Gastrocnemius medialis (tissue), 4 donors: ENCODE data around the gene PPM1J. TPM values are rescaled to one million over a fixed set of nuclear protein-coding genes. Genes with fewer than 3 reads are reported as not detected.

Source experiments
- ATAC-seq, 2 donors: fragments of 150-250 bp; one replicate each; pipeline ENCODE4 v1.9.1; 2016
- DNase-seq, 2 donors: peaks; one replicate each; pipeline ENCODE4 v3.0.0-alpha.2; 2019
- H3K27ac ChIP-seq, 4 donors: fragments of 200-600 bp; sonication (generic); 1 replicate in 1 of 4; 2 replicates in 3 of 4; pipeline ENCODE4 v1.5.1; 2016 to 2018; ENCODE audit warnings: mild to moderate bottlenecking in 2 of 4, moderate library complexity in 1 of 4
- H3K27me3 ChIP-seq, 3 donors: fragments of 200-600 bp; sonication (generic) in 2 of 3; 1 replicate in 1 of 3; 2 replicates in 2 of 3; pipeline versions ENCODE4 v1.5.1 to v1.6.0; 2016 to 2019; ENCODE audit warnings: mild to moderate bottlenecking in 1 of 3, moderate library complexity in 1 of 3
- H3K36me3 ChIP-seq, 2 donors: fragments of 200-600 bp; sonication (generic) in 1 of 2; one replicate each; pipeline ENCODE4 v1.5.1; 2017 to 2018
- H3K4me1 ChIP-seq, 2 donors: fragments of 200-600 bp; sonication (generic) in 1 of 2; one replicate each; pipeline ENCODE4 v1.5.1; 2016 to 2017; ENCODE audit warnings: mild to moderate bottlenecking in 2 of 2
- H3K4me3 ChIP-seq, 4 donors: fragments of 200-600 bp; sonication (generic) in 3 of 4; 1 replicate in 1 of 4; 2 replicates in 3 of 4; pipeline ENCODE4 v1.5.1; 2016 to 2019; ENCODE audit warnings: mild to moderate bottlenecking in 2 of 4
- H3K9me3 ChIP-seq, 3 donors: fragments of 200-600 bp; sonication (generic) in 2 of 3; 1 replicate in 1 of 3; 2 replicates in 2 of 3; pipeline ENCODE4 v1.5.1; 2016 to 2019
- POLR2A ChIP-seq, 2 donors: fragments of 450-650 bp; IDR thresholded peaks; one replicate each; pipeline ENCODE4 v1.6.1; 2017; ENCODE audit warnings: antibody characterized with exemption in 2 of 2, mild to moderate bottlenecking in 2 of 2, moderate library complexity in 2 of 2
- in situ Hi-C, 4 donors: fragments of 200-750 bp; cut with MboI; loops; one replicate each; pipeline versions ENCODE4 v1.15.0 to v1.8.0; 2017; ENCODE audit warnings: low sequenced_read_pairs in 4 of 4
- intact Hi-C: fragments of 100-400 bp; cut with DNase I; formaldehyde crosslinking; loops from one replicate; pipeline ENCODE4 v1.15.1; 2023; ENCODE audit warnings: low total_unique reads
- total RNA-seq, 4 donors: library from RNA; depleted of rRNA; stranded (reverse); fragments of >200 nt; gene quantifications; one replicate each; pipeline versions ENCODE4 v1.1.0 to v1.2.3, GENCODE V29; 2016
- TF ChIP-seq, protein P1 (sequence below), 5 experiments: fragments of 450-650 bp in 3 of 5; fragments of 200-600 bp in 2 of 5; sonication (generic) in 2 of 5; IDR thresholded peaks in 4 of 5; conservative IDR thresholded peaks in 1 of 5; 1 replicate in 4 of 5; 2 replicates in 1 of 5; pipeline ENCODE4 v1.5.1; 2016 to 2019; ENCODE audit warnings: antibody characterized with exemption in 5 of 5, mild to moderate bottlenecking in 3 of 5, moderate library complexity in 3 of 5

Gene PPM1J
- total RNA-seq, 4 donors from 2014 or later: 4.2 to 5.4 (median 4.8) TPM

DNA sequence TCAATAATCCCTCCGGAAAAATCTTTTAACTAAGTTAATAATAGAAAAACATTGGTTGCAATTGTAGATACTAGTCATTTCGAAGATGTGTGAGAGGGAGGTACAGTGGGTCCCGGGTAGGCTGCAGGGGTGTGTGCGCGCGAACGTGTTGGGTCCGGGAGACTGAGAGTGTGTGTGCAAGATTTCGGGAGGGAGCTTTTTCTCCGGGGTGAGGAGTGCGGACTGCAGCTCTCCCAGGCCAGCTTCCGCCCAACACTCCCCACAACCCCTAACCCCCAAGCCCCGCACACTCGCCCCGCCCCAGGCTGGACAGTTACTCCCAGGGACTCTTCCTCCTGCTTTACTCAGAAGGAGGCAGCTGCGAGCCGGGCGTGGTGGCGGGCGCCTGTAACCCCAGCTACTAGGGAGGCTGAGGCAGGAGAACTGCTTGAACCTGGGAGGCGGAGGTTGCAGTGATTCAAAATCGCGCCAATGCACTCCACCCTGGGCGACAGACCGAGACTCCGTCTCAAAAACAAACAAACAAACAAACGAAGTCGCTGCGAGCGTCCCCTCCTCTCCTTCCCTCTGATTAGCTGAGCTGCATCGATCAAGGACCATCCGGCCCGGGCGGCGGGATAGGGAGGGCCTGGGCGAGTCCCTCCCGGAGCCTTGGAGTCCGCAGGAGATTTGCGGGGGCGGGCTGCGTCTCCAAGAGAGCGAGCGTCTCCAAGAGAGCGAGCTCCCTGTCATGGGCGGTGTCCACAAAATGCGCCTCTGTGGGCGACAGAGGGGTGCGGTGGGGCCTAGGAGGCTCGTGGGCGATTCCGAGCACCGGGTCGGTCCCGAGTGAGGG lies 28.3 kb upstream of the PPM1J start:
- Histone ChIP-seq H3K27ac (no peak overlapping the region), H3K9me3 (no peaks in the 10 kb centered on the region), H3K4me3 (peak overlapping the region in 2 of 4 donors; percentile 10 to 28), H3K4me1 (no peaks in the 10 kb centered on the region), H3K27me3 (peaks cover 27 to 39% (median 36%) of the 10 kb centered on the region in 3 donors), H3K36me3 (no peaks in the 10 kb centered on the region)
- DNase-seq: no peak
- intact Hi-C loops: no loop called here
- TF ChIP-seq, protein P1, sequence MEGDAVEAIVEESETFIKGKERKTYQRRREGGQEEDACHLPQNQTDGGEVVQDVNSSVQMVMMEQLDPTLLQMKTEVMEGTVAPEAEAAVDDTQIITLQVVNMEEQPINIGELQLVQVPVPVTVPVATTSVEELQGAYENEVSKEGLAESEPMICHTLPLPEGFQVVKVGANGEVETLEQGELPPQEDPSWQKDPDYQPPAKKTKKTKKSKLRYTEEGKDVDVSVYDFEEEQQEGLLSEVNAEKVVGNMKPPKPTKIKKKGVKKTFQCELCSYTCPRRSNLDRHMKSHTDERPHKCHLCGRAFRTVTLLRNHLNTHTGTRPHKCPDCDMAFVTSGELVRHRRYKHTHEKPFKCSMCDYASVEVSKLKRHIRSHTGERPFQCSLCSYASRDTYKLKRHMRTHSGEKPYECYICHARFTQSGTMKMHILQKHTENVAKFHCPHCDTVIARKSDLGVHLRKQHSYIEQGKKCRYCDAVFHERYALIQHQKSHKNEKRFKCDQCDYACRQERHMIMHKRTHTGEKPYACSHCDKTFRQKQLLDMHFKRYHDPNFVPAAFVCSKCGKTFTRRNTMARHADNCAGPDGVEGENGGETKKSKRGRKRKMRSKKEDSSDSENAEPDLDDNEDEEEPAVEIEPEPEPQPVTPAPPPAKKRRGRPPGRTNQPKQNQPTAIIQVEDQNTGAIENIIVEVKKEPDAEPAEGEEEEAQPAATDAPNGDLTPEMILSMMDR (IDR thresholded peaks at IDR 0.05 in 4 of 5, conservative IDR thresholded peaks at IDR 0.05 in 1 of 5): no peak
- no peak for TF ChIP-seq POLR2A (IDR thresholded peaks at IDR 0.05)
- no peak for ATAC-seq
- in situ Hi-C loops: loop anchor here in 1 of 4 donors (25.0 kb wide), 1 partner anchor 319 kb away; the partner anchor contains the start of gene LRIG2

DNA sequence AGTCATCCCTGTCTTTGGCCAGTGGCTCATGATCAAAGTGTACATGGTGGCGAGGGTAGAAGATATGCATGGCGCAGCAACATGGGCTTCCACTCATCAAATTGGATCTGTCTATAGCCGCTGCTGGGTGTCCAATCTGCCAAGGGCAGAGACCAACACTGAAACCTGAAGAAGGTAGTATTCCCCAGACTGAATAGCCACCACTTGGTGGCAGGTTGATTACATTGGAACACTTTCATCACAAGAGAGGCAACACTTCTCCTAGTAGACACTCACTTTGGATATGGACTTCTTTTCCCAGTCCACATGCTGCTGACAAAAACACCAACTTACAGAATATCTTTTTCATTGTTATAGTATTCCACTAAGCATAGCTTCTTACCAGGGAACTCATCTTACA lies 22.4 kb upstream of the PPM1J start:
- peaks cover 5 to 12% (median 8%) of the 10 kb centered on the region in 3 donors for H3K27me3 ChIP-seq
- no peak overlapping the region for H3K27ac ChIP-seq
- intact Hi-C loops: no loop called here
- no peak for DNase-seq
- no peaks in the 10 kb centered on the region for H3K9me3 ChIP-seq
- no peak for ATAC-seq
- H3K36me3 ChIP-seq: no peaks in the 10 kb centered on the region
- TF ChIP-seq POLR2A (IDR thresholded peaks at IDR 0.05): no peak
- TF ChIP-seq, protein P1 (IDR thresholded peaks at IDR 0.05 in 4 of 5, conservative IDR thresholded peaks at IDR 0.05 in 1 of 5): no peak
- no peak overlapping the region for H3K4me3 ChIP-seq
- H3K4me1 ChIP-seq: no peaks in the 10 kb centered on the region
- in situ Hi-C loops: loop anchor here in 2 of 4 donors (10.0 to 25.0 kb wide), 2 partner anchors 57 to 325 kb away; partner anchors contain the start of gene LRIG2 (in 1 of the 2)

DNA sequence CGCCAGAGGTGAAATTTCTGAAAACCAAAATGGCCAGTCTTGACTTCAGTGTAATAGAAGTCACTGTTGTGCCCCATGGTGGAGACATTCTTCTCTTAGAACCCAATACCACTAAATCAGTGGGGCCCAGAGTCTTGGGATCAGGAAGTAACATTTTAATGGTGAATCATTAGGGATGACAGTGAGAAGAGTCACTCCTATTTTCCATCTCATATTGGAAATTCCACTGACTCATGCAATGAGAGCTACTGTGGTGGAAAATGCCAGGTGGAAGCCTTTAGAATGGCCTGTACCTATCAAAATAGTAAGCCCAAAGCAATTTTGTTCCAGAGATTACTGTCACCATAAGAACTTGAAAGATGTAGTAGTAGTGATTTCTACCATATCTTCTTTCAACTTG lies 20.6 kb upstream of the PPM1J start:
- DNase-seq (no peak), ATAC-seq (no peak)
- Histone ChIP-seq H3K27me3 (peaks cover 0 to 7% (median 3%) of the 10 kb centered on the region in 3 donors), H3K27ac (no peak overlapping the region), H3K4me3 (no peak overlapping the region), H3K36me3 (no peaks in the 10 kb centered on the region), H3K9me3 (no peaks in the 10 kb centered on the region), H3K4me1 (no peaks in the 10 kb centered on the region)
- intact Hi-C loops: no loop called here
- in situ Hi-C loops: loop anchor here in 2 of 4 donors (10.0 to 25.0 kb wide), 2 partner anchors 59 to 327 kb away; partner anchors contain the start of gene LRIG2 (in 1 of the 2)
- TF ChIP-seq, protein P1 (IDR thresholded peaks at IDR 0.05 in 4 of 5, conservative IDR thresholded peaks at IDR 0.05 in 1 of 5): no peak
- TF ChIP-seq POLR2A (IDR thresholded peaks at IDR 0.05): no peak

DNA sequence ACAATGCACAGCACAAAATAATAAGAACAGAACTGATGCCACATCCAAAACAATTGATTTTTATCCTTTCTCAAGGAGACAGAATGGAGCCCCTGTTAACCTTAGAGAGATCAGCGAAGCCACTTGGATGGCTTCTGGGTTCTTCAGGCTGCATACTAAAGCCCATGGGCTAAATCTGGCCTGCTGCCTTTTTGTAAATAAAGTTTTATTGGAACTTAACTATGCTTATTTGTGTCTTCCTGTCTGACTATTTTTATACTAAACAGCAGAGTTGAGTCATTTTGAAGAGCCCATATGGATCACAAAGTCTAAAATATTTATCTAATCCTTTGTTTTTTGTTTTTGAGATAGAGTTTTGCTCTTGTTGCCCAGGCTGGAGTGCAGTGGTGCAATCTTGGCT lies 16.3 kb upstream of the PPM1J start:
- no peak for DNase-seq
- ATAC-seq: no peak
- H3K36me3 ChIP-seq: no peaks in the 10 kb centered on the region
- no peak overlapping the region for H3K4me3 ChIP-seq
- H3K27me3 ChIP-seq: no peaks in the 10 kb centered on the region
- no peaks in the 10 kb centered on the region for H3K9me3 ChIP-seq
- TF ChIP-seq POLR2A (IDR thresholded peaks at IDR 0.05): no peak
- TF ChIP-seq, protein P1 (IDR thresholded peaks at IDR 0.05 in 4 of 5, conservative IDR thresholded peaks at IDR 0.05 in 1 of 5): no peak
- in situ Hi-C loops: loop anchor here in 2 of 4 donors (10.0 to 25.0 kb wide), 2 partner anchors 63 to 331 kb away; partner anchors contain the start of gene LRIG2 (in 1 of the 2)
- intact Hi-C loops: no loop called here
- H3K27ac ChIP-seq: no peak overlapping the region
- H3K4me1 ChIP-seq: no peaks in the 10 kb centered on the region
